RPMI8226 (cell line): Measurements from ENCODE around the gene VPREB3.

Experiments used
- DNase-seq: peaks from one replicate; pipeline ENCODE4 v3.0.0-alpha.2; 2015

The VPREB3 gene

DNA sequence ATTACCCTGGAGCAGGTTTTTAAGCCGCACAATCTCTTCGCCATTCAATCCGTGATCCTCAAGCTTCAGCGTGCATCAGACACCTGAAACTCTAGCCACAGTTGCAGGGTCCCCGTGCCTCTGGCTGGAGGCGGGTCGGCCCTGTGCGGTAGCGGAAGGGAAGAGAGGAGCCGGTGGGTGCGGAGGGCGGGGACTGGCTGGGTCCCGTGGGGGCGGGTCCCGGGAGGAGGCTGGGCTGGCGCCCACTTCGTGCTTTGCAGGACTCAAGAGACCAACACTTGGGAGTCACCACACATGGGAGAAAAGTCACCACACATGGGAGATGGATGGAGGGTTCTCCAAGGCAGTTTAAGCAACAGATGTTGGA, 9.3 kb upstream of the VPREB3 start:
- no peak for DNase-seq

- no peak for DNase-seq
Observed at GRCh38 chr22:23762842-23763578, 8.8 kb upstream of the VPREB3 start, which contains the start of gene C22orf15. C22orf15 (plus strand) TSS chr22:23762990; CDS start chr22:23763307, 317 bp downstream.

GRCh38 chr22:23760056-23760455, 5.8 kb upstream of the VPREB3 start:
- no peak for DNase-seq

GRCh38 chr22:23759566-23759965, 5.3 kb upstream of the VPREB3 start:
- DNase-seq, result no peak

DNA sequence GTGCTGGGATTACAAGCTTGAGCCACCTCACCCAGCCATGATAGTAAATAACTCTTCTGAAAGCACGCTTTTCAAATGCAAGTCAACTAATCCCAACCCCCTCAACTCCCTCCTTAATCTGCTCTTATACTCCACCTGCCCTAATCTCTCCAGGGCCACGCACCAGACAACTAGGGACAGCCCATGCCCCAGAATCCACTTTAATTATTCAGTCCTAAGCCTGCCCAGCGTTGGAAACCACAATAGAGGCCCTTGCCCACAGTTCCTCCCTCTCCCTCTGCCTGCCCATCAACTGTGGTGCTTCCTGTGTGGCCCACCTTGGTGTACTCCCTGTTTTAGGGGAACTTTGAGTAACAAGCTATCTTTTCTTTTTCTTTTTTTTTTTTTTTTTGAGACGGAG, 2.7 kb upstream of the VPREB3 start:
- no peak for DNase-seq

GRCh38 chr22:23755711-23756110, 1.5 kb upstream of the VPREB3 start:
- no peak for DNase-seq

DNA sequence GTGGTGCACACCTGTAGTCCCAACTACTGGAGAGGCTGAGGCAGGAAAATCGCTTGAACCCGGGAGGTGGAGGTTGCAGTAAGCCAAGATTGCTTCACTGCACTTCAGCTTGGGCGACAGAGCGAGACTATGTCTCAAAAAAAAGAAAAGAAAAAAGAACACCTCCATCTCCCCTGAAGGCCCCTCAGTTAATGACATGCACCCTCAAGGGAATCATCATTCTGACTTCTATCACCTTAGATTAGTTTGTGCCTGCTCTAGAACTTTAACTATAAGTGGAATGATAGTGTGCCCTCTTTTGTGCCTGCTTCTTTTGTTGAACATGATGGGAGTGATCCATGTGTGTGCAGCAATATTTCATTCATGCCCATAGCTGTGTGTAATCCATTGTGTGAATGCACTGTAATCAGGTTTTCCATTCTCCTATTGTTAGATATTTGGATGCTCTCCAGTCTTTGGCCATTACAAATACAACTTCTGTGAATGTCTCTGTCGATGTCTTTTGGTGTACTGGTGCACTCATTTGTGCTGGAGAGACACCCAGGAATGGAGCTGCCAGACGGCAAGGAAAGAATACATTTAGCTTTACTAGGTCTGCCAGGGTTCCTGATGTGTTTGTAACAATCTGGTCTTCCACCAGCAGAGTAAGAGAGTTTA, 883 bp upstream of the VPREB3 start:
- no peak for DNase-seq

- no peak for DNase-seq
Observed at GRCh38 chr22:23753385-23753784, 840 bp downstream of the VPREB3 start.

DNA sequence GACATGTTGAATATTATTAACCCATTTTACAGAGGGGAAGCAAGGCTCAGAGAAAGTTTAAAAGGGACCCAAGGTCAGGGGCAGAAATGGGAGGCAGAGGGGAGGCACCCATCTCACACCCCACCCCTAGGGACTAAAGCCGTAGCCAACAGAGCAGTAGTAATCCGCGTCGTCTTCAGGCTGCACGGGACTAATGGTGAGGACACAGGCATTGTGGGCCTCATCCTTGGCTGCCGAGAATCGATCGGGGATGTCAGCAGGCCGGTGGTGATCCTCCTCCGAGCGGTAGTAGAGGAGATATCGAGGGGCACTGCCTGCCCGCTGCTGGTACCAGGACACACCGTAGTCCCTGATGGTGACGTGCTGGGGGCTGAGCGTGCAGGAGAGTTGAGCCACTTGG, 1.5 kb downstream of the VPREB3 start:
- DNase-seq, result no peak

DNA sequence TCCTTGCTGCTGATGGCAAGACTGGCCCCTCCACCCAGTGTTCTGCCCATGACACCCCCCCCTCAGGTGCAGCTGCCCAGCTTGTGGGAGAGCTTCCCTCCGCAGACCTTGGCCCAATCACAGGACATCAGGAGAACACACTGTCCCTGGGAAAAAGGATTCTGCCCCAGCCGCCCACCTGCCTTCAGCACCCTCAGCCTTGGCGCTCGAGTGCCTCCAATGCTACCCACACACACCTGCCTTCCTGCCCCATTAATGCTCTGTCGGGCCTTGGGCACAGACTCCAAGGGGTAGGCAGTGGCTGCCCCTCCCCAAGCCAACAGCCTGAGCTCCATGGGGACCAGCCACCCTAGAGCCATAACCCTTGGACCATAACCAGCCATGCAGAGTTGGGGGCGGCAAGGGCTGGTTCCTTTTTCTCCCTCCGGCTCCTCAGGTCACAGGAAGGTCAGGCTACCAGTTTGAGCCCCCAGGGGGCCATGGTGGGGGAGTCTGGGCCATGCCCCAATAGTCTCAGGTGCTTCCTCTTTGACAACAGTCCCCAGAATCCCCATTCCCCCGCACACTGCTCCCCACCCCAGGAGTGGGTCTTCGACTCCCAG, 2.0 kb downstream of the VPREB3 start:
- no peak for DNase-seq

DNA sequence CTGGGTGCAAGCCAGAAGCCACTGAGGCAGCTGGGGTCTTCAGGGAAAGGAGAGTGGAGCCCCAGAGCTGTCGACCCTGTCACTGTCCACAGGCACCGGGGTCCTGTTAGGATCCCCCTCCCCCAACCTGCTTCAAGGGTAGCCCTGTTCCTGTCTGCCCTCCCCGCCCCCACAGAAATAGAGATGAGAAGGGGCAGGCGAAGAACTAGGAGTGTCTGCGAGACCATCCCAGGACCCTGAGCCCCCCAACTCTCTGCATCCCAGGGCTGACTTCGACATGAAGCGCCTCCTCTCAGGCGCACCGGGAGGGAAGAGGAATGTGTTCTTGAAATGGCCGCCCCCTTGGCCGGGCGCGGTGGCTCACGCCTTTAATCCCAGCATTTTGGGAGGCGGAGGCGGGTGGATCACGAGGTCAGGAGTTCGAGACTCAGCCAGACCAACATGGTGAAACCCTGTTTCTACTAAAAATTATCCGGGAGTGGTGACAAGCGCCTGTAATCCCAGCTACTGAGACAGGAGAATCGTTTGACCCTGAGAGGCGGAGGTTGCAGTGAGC, 2.7 kb downstream of the VPREB3 start:
- no peak for DNase-seq

DNA sequence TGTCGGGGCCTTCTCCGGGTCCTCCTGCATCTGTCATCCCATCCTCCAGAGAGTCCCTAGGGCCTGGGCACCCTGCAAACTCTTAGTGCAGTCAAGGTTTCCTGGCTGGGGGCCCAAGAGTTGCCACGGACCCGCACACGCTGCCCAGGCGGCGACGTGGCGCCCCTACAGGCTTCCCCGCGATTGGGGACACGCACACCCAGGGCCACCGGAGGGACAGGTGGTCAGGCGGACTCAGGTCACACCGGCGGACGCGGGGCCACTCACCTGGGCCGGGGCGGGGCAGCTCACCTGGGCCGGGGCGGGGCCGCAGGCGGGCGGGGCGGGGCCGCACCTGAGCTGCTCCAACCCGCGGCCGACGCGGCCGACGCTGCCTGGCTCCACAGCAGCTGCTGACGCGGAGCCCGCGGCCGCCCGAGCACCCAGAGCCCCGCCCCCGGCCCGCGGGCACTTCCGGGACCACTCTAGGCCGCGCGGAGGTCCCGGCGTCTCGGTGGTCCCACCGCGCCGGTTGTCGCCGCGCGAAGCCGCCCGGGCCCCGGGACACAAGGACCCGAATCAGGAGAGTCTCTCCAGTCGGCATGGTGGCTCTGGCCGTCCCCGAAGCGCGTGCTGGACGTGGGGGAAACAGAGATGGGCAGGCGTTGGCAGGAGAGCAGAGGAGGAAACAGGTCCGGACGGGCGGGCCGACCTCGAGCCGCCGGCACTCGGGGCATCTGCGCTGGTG, 3.3 kb downstream of the VPREB3 start, which contains the start of gene ZNF70:
Gene ZNF70 (minus strand): TSS at position 399 of the 727 bp plus-strand sequence. CDS start 5,972 bp downstream, outside the sequence.
- peak; percentile 94 for DNase-seq

DNA sequence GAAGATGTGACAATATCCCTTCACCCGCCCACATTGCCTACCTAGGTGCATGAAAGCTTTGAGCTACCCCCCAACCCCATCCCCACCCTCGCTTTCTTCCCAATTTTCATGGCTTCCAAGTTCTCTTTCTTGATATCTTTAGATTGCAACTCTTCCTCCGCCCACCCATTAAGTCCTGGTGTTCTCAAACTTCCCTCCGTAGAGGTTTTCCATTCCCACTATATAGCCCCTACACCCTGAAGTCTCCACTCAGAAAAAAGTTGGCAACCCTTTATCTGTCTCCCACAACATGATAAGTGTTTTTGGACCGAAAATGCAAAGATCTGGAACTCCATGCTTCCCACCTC, 3.9 kb downstream of the VPREB3 start:
- no peak for DNase-seq

DNA sequence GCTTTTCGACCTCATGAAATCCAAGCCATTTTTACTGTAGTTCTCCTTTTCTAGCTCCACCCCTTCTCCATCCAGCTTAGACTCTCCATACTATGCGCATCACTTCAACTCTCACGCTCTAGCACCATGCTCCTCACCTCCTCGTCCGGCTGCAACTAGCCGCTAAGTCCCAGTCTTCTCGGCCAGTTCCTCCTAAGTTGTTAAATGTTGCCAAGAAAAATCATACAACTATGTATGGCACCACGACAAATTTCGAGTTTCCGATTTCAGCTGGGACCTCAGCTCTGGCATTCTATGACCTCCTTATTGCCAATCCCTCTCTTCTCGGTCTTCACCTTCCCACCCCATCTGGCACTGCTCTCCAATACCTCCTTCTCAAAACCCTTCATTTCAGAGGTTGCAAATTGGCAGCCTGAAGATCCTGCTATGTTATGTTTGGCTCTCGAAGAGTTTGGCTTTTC, 4.4 kb downstream of the VPREB3 start:
- no peak for DNase-seq

DNA sequence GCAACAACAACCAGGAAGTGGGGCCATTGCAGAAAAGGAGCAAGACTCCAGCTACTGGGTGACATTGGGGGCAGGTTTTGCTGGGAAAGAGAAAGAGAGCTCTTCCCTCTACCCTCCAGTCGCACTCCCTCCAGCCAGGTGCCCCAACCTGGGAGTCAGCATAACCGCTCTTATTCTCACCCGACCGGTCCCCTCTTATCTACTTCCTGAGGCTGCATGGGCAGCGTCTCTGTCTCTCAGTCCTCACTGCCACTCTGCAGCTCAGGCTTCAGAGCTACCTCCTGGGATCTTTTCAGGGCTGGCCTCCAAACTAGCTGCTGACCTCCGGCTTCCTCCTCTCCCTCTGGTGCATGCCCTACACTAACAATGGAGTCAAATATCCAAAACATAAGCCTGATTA, 8.4 kb downstream of the VPREB3 start:
- no peak for DNase-seq

GRCh38 chr22:23744485-23744884, 9.7 kb downstream of the VPREB3 start:
- DNase-seq, result no peak

DNA sequence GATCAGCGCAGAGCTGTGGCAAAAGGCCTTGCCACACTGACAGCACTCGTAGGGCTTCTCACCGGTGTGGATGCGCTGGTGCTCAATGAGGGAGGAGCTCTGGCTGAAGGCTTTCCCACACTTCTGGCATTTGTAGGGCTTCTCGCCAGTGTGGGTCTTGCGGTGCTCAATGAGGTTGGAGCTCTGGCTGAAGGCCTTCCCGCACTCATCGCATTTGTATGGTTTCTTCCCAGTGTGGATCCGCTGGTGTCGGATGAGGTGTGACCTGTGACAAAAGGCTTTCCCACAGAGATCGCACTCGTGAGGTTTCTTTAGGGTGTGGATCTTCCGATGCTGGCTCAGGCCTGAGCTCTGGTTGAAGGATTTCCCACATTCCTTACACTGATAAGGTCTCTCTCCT, 10.2 kb downstream of the VPREB3 start:
- no peak for DNase-seq

GRCh38 chr22:23743303-23743705, 10.9 kb downstream of the VPREB3 start:
- no peak for DNase-seq

DNA sequence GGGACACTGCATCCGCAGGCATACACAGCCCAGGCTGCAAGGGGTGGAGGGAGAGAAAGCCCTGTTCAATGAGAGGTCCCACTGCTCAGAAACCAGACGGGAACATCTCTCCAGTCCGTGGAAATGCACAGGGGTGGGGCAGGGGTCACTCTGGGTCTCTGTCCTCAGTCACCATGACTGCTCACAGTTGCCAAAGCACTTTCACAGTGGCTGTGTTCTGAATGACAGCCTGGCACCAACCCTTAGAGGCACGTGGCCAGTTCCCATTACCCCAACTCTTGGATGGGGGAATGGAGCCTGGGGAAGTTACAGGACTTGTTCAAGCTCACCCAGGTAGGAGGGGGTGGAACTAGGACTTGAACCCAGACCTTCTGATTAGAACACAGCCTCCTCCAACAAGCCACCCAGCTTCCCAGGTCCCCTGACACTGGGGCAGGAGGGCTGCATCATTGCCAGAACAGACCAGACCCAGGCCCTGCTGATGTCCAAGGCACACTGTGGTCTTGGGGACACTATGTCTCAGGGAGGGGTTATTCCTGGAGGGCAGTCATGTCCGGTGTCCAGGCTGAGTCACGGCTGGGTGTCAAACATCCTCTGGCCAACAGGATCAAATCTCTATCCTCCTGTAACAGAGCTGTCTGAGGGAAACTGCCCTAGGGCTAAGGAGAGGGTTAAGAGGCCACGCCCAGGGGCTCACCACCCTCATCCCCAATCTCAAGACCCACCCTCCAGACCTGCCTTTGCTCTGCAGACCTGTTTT, 11.5 kb downstream of the VPREB3 start:
- DNase-seq, result no peak

DNA sequence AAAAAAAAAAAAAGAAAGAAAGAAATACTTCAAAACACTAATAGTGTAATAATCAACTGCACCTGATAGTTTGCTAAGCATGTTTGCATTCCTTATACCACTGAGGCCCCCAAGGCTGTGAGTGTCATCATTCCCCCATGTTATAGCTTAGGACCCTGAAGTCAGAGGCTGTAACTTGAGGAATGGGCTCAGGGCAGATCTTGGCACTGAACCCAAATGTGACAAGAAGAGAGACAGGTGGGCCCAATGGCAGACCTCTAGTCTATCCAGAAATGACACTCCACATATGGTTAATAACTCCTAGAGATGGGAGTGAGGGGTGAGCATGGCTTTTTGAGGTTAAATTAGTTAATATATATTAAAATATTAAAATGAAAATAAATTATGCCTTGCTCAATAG, 16.5 kb downstream of the VPREB3 start:
- DNase-seq, result no peak

DNA sequence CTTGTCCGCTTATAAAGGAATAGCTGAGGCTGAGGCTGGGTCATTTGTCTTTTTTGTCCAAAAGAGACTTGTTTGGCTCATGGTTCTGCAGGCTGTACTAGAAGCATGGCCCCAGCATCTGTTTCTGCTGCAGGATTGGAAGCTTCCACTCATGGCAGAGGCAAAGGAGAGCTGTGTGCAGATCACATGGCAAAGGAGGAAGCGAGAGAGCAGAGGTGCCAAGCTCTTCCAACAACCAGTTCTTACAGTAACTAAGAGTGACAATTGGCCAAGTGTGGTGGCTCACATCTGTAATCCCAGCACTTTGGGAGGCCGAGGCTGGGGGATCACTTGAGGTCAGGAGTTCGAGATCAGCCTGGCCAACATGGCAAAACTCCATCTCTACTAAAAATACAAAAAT, 26.1 kb downstream of the VPREB3 start:
- peak; percentile 80 for DNase-seq

GRCh38 chr22:23722724-23723123, 31.5 kb downstream of the VPREB3 start:
- no peak for DNase-seq
